ENCODE data around the gene CYP24A1.

GRCh38 chr20:54221353-54221752 is 47.6 kb upstream of the CYP24A1 start:
- TF ChIP-seq, protein P1, sequence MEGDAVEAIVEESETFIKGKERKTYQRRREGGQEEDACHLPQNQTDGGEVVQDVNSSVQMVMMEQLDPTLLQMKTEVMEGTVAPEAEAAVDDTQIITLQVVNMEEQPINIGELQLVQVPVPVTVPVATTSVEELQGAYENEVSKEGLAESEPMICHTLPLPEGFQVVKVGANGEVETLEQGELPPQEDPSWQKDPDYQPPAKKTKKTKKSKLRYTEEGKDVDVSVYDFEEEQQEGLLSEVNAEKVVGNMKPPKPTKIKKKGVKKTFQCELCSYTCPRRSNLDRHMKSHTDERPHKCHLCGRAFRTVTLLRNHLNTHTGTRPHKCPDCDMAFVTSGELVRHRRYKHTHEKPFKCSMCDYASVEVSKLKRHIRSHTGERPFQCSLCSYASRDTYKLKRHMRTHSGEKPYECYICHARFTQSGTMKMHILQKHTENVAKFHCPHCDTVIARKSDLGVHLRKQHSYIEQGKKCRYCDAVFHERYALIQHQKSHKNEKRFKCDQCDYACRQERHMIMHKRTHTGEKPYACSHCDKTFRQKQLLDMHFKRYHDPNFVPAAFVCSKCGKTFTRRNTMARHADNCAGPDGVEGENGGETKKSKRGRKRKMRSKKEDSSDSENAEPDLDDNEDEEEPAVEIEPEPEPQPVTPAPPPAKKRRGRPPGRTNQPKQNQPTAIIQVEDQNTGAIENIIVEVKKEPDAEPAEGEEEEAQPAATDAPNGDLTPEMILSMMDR (IDR thresholded peaks at IDR 0.05), result no peak
- TF ChIP-seq EZH2 (IDR thresholded peaks at IDR 0.05; ENCODE audit: borderline replicate concordance, insufficient read depth, low read depth, low read length, poor library complexity, severe bottlenecking), result no peak

Measured in B cell (primary cell).